ENCODE data around the gene CAPS. TPM values are rescaled to one million over a fixed set of nuclear protein-coding genes. Genes with fewer than 3 reads are reported as not detected.
"Not testable (repeated sequence)": the region's sequence is repeated elsewhere in the genome, so short reads cannot be mapped to it uniquely, and the experiment has no call there.

The CAPS gene
- 1.6 and 1.8 TPM in 2 replicates for total RNA-seq (2014; rRNA removed; shearing (Covaris generic))

DNA sequence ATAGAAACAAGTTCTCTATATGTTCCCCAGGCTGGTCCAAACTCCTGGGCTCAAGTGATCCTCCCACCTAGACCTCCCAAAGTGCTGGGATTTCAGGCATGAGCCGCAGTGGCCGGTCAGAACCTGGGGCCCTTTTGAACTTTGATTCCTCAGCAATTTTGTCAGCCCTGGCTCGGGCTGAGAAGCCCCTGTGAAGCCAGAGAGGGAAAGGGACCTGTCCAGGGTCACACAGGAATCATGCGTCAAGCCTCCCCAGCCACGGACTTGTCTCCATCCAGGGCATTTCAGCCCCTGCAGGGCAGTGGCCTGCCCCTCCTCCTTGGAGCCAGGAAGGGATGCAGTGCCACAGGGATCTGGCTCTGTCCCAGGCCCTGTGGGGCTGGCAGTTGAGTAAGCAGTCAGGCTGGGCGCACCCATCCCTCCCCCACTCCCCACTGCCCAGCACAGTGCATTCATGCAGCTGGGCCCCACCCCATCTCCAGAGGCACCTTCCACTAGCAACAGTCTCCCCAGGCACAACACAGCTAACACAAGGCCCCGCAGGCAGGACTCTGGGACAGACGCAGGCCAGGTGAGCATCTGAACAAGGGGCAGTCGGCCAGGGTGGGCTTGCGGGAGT lies at the start of gene CAPS:
CAPS (plus strand) TSS at position 516 of the 619 bp plus-strand sequence. CDS start 153 bp downstream, outside the sequence.
- DNase-seq (ENCODE audit: low read depth), result peak; percentile 77

DNA sequence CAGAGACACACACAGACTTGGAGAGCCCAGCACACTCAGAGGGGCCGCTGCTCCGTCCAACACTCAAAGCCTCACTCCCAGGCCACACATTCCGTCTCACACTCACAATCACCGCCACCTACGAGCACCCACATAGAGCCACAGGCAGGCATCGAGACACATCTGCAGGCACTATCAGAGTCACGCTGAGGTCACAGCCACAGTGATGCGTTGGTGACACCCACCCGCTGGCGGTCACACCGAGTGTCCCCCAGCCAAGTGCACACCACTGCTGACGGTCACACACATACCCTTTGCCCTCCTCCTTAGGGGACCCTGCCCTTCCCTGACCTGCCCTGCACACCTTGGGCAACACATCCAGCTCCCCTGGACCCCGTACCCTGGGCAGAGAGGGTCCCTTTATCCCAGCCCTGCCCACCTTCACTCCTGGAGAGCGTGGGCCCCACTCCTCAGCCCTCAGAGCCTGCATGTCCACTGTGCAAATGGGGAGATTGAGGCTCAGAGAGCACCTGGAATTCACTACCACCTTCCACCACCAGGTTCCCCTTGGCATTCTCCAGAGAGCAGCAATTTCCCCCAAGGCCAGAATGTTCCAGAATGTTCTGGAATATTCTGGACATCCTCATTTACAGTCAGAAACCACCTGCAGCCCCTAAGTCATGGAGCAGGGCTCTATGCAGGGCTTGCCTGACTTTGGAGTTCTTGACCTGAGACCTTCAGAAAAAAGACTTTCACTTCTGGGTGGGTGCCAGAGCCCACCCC lies 49.1 kb upstream of the CAPS start:
- no peak for DNase-seq (ENCODE audit: low read depth)

- no peak for DNase-seq (ENCODE audit: low read depth)
These were observed 48.3 kb upstream of the CAPS start for GRCh38 chr19:5865772-5866171.

DNA sequence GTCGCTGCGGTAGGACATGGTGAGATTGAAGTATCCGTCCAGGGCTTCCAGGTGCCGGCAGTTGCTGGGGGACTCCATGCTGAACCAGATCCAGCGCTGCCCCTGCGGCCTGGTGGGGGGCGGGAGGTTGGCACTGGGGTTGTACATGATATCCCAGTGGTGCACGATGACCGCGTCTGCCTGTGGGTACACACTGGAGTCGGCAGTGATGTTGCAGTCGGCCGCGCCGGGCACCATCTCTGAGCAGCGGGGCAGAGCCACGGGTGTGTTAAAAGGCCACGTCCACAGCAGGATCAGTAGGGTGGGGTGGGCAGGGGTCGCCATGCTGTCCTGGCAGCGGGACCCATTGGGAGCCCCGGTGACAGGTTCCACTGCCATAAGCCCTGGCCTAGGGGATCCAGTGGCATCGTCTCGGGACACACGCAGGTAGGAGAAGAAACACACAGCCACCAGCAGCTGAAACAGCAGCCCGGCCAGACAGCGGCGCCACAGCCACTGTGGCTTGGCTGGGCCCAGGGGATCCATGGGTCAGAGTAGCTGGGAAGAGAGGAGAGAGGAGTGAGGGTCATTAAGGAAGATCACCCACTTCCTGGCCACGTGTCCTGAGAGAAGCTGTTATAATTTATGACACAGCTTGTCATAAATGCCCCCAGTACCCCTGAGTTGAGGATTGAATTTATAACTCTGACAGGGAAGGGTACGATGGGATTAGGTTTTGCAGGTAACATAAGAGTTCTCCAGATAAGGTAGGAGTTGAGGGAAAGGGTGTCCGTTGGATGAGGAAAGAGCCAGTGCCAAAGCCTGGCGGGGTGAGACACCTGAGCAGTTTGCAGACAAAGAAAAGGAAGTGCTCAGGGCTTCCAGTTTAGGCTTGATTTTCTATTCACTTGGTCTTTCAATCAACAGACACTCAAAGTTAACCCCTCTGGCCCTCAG lies 46.6 kb upstream of the CAPS start:
- DNase-seq (ENCODE audit: low read depth), result no peak

DNA sequence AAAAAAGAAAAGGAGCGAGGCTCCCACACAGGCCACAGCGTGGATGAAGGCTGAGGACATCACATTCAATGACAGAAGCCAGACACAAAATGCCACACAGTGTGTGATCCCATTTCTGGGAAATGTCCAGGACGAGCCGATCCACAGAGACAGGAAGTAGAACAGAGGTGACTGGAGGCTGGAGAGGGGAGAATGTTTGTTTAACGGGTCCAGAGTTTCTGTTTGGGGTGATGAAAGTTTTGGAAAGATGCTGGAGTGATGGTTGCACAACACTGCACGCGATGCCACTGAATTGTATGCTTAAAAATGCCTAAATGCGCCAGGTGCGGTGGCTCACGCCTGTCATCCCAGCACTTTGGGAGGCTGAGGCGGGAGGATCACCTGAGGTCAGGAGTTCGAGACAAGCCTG lies 43.1 kb upstream of the CAPS start:
- DNase-seq (ENCODE audit: low read depth), result no peak

DNA sequence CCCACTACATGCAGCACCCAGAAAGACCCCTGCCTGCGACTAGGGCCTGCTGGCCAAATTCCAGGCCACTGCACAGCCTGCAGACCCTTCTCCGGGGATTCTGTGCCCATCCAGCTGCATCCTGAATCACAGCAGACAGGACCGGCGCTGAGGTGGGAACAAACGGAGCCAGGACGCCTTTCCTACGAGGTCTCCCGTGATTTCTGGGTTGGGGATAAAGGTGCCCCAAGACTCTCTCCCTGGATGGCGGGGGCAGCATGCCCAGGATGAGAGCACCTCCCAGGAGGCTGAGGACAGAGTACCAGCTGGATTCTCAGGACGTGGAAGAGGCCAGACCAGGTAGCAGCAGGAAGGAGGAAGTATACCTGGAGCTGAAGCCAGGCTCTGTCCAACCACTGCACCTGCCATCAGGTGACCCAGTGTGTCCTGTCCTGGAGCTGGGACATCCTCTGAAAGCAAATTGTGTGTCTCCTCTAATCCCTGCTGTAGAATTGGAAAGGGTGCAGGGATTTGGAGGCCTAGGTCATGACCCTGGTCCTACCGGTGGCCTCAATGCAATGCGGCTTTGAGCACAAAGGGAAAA lies 40.3 kb upstream of the CAPS start:
- no peak for DNase-seq (ENCODE audit: low read depth)

GRCh38 chr19:5874496-5874895 lies 39.6 kb upstream of the CAPS start:
- DNase-seq (ENCODE audit: low read depth), result peak; percentile 65

DNA sequence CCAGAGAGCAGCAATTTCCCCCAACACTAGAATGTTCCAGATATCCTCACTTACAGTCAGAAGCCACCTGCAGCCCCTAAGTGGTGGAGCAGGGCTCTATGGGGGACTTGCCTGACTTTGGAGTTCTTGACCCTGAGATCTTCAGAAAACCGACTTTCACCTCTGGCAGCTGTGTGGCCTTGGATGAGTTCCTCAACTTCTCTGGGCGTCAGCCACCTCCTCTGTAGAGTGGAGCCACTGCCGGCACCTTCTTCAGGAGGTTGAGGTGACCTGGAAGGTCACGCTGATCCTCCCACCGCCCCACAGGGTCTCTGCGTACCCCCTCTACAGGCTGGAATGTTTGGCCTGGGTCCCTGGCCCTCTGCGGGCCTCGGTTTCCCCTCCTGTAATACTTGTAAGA lies 36.6 kb upstream of the CAPS start:
- no peak for DNase-seq (ENCODE audit: low read depth)

DNA sequence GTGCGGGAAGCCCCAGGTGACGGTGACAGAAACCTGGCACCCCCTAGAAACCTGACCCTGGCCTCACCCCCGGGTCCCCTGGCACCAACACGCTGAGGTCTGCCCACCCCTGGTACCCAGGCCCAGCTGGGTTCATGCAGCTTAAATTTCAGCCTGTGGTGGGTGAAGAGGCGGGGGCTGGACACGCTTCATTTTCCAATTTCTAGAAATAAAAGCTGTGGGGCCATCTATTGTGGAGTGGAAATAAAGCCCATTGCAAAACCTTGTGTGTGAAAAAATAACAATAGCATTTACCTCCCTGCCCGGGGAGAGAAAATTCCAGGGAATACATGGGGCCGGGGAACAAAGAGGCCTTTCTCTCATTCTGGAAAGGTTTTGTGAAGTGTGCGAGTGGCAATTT lies 36.2 kb upstream of the CAPS start:
- no peak for DNase-seq (ENCODE audit: low read depth)

GRCh38 chr19:5880196-5880595 lies 33.9 kb upstream of the CAPS start:
- DNase-seq (ENCODE audit: low read depth), result no peak

GRCh38 chr19:5880604-5881078 lies 33.4 kb upstream of the CAPS start:
- peak; percentile 28 for DNase-seq (ENCODE audit: low read depth)

- no peak for DNase-seq (ENCODE audit: low read depth)
These were observed 32.3 kb upstream of the CAPS start for GRCh38 chr19:5881543-5882299.

GRCh38 chr19:5882421-5882968 lies 31.6 kb upstream of the CAPS start:
- DNase-seq (ENCODE audit: low read depth), result peak; percentile 15

DNA sequence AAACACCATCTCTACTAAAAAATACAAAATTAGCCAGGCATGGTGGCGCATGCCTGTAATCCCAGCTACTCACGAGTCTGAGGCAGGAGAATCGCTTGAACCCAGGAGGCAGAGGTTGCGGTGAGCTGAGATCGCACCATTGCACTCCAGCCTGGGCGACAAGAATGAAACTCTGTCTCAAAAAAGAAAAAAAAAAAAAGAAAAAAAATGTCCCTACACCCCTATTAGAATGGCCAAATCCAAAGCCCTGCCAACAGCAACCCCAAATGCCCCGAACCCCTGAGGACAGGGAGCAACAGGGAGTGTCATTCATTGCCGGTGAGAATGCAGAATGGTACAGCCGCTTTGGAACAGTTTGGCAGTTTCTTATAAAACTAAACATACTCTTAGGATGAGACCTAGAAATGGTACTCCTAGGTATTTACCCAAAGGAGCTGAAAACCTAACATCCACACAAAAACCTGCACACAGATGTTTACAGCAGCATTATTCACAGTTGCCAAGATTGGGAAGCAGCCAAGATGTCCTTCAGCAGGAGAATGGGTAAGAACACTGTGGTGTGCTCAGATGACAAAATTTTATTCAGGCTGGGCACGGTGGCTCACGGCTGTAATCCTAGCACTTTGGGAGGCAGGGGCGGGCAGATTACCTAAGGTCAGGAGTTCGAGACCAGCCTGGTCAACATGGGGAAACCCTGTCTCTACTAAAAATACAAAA lies 30.7 kb upstream of the CAPS start:
- DNase-seq (ENCODE audit: low read depth), result not testable (repeated sequence)

DNA sequence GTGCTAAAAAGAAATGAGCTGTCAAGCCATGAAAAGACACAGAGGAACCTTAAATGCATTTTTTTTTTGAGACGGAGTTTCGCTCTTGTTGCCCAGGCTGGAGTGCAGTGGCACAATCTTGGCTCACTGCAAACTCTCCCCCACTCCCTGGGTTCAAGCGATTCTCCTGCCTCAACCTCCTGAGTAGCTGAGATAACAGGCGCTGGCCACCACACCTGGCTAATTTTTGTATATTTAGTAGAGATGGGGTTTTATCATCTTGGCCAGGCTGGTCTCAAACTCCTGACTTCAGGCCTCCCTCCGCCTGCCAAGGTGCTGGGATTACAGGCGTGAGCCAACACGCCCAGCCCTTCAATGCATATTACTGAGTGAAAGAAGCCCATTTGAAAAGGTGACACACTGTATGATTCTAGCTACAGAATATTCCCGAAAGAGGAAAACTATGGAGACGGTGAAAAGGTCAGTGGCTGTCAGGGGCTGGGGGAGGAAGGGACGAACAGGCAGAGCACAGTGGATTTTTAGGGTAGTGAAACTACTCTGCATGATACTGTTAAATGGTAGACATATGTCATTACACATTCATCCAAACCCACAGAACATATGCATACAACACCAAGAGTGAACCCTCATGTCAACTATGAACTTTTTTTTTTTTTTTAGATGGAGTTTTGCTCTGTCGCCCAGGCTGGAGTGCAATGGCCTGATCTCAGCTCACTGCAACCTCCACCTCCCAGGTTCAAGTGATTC lies 29.8 kb upstream of the CAPS start:
- DNase-seq (ENCODE audit: low read depth), result not testable (repeated sequence)

GRCh38 chr19:5889288-5889971 lies 24.6 kb upstream of the CAPS start:
- no peak for DNase-seq (ENCODE audit: low read depth)

- DNase-seq (ENCODE audit: low read depth), result no peak
These were observed 24.0 kb upstream of the CAPS start for GRCh38 chr19:5890099-5890498.

DNA sequence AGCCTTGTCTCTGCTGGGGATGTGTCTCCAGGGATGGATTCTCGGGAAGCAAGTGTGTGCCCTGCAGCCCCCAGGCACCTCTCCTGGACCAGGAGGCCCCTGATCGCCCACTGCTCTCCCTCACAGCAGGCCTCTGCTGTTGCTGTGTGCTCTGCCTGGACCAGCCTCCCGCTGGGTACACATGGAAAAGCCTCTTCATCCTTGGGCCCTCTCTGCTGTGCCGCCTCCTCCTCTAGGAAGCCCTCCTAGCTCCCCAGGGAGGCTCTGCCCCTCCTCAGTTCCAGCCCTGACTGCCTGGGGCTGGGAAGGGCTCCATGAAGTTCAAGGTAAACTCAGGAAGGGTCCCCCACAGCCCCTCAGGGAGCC lies 22.5 kb upstream of the CAPS start:
- DNase-seq (ENCODE audit: low read depth), result no peak

All from RPMI7951 (cell line).